Activated naive CD8-positive, alpha-beta T cell treated with anti-CD3 and anti-CD28 coated beads for 36 hours (primary cell): ENCODE measurements around the gene MCM8. TPM values are rescaled to one million over a fixed set of nuclear protein-coding genes. Genes with fewer than 3 reads are reported as not detected.
A peak's percentile ranks its signal among the peaks of the same experiment; 100 is the strongest.
"Not testable (repeated sequence)": the region's sequence is repeated elsewhere in the genome, so short reads cannot be mapped to it uniquely, and the experiment has no call there.

Experiments
- DNase-seq: peaks from one replicate; pipeline ENCODE4 v3.0.0; 2021
- H3K27ac Mint-ChIP-seq: one replicate; pipeline ENCODE4 v1.8.0; 2022; ENCODE audit warnings: mild to moderate bottlenecking, moderate library complexity, mixed read lengths
- H3K27me3 Mint-ChIP-seq: one replicate; pipeline ENCODE4 v1.8.0; 2022; ENCODE audit warnings: mild to moderate bottlenecking, mixed read lengths
- H3K36me3 Mint-ChIP-seq: one replicate; pipeline ENCODE4 v1.8.0; 2021; ENCODE audit warnings: mild to moderate bottlenecking, mixed read lengths
- H3K4me1 Mint-ChIP-seq: one replicate; pipeline ENCODE4 v1.8.0; 2021; ENCODE audit warnings: mixed read lengths
- H3K4me3 Mint-ChIP-seq: one replicate; pipeline ENCODE4 v1.8.0; 2022; ENCODE audit warnings: mild to moderate bottlenecking, moderate library complexity, mixed read lengths
- H3K9me3 Mint-ChIP-seq: one replicate; pipeline ENCODE4 v1.8.0; 2022; ENCODE audit warnings: mixed read lengths
- total RNA-seq, 2 experiments: library from RNA; stranded (reverse); gene quantifications; one replicate each; pipeline ENCODE4 v1.2.3, GENCODE V29; 2021

Gene MCM8
- total RNA-seq, 2 experiments from 2014 or later: 34.7 to 35.2 TPM

DNA sequence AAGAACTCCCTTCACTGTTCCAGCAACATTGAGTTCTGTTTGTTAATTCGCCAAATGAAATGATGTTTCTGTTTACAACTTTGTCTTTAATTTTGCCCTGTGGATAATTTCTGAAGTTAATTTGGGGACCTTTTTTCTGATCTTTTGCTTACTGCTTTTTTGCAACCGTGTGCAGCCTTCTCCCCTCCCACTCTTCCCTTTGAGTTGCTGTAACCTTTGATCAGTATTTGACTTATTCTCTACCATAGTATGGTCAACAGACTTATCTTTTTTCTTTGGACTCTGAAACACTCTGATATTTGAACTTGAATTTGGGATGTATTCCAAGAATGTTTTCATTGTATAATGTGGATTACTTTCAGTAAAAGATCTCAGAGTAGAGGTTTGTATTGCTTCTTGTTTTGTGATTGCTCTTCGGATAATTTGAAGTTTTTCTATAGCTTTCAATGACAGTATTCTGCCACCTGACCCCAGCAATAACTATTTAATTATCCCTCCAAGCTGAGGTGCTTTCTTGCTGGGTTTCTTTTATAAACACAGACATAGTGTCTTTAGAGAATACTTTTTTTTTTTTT lies 57.2 kb downstream of the MCM8 start:
- Mint-ChIP-seq H3K27me3 (no peaks in the 10 kb centered on the region), H3K27ac (no peak overlapping the region), H3K4me1 (peaks cover 42% of the 10 kb centered on the region)

DNA sequence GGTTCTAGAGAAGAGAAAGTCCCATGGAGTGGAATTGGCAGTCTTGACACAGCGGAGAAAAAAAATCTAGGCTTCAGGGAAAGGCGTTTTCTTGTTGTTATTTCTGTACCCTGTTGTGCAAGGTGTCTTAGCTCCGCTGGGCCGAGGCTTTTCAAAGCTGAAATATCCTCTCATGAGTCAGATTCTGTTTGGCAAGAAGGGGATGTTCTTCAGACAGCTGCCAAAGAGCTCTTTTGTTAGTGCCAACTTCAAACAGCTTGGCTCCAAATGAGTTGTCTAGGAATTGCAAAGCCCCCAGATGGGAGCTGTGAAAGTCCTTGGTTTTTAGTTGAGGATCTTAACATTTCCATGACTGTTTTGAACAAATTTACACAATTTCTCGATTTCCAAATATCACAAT lies 57.8 kb downstream of the MCM8 start:
- no peak overlapping the region for H3K27ac Mint-ChIP-seq
- H3K4me1 Mint-ChIP-seq: peaks cover 42% of the 10 kb centered on the region
- peak overlapping the region; percentile 29 for H3K4me3 Mint-ChIP-seq
- no peaks in the 10 kb centered on the region for H3K9me3 Mint-ChIP-seq
- DNase-seq: no peak
- no peaks in the 10 kb centered on the region for H3K27me3 Mint-ChIP-seq
- H3K36me3 Mint-ChIP-seq: peaks cover 26% of the 10 kb centered on the region

More for the DNA sequence above, 57.2 kb downstream of the MCM8 start:
- peaks cover 22% of the 10 kb centered on the region for H3K36me3 Mint-ChIP-seq
- DNase-seq: no peak
- H3K9me3 Mint-ChIP-seq: no peaks in the 10 kb centered on the region
- peak overlapping the region; percentile 95 for H3K4me3 Mint-ChIP-seq

DNA sequence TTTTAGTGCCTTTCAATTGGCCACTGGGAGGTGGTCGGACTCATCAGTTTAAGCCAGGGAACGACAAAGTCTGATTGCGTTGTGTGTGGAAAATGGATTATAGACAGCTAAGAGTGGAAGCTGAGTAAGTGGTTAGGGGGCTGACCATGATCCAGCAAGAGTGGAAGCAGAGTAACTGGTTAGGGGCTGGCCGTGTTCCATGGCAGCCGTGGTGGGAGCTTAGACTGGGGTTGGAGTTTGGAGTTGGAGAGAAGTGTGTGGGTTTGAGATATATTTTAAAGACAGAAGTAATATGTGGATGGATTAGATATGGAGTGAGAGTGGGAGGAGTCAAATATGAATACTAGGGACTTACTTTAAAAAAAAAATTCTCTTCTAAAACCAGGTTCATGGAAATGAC lies 61.7 kb downstream of the MCM8 start:
- H3K9me3 Mint-ChIP-seq: no peaks in the 10 kb centered on the region
- H3K4me1 Mint-ChIP-seq: peaks cover 50% of the 10 kb centered on the region
- H3K4me3 Mint-ChIP-seq: no peak overlapping the region
- no peaks in the 10 kb centered on the region for H3K27me3 Mint-ChIP-seq
- peaks cover 44% of the 10 kb centered on the region for H3K36me3 Mint-ChIP-seq
- DNase-seq: no peak
- H3K27ac Mint-ChIP-seq: no peak overlapping the region

DNA sequence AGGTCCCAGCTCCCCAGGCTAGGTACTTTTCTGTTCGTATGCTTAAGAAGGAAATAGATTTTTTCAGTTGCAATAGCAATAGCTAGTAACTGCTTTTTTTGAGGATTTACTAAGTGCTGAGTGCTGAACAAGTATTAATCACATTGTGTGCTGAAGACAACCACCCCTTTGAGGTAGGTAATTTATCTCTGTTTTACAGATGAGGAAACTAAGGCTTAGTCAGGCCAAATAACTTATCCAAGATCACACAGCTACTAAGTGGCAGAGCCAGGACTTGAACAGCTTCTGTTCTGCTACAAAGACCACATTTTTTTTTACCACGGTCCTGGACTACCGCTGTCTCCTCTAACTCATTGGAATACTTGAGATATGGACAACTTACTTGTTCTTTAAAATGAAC lies 63.6 kb downstream of the MCM8 start:
- Mint-ChIP-seq H3K4me1 (peaks cover 42% of the 10 kb centered on the region), H3K9me3 (no peaks in the 10 kb centered on the region), H3K4me3 (no peak overlapping the region), H3K27me3 (no peaks in the 10 kb centered on the region), H3K36me3 (peaks cover 57% of the 10 kb centered on the region), H3K27ac (no peak overlapping the region)
- DNase-seq: no peak

DNA sequence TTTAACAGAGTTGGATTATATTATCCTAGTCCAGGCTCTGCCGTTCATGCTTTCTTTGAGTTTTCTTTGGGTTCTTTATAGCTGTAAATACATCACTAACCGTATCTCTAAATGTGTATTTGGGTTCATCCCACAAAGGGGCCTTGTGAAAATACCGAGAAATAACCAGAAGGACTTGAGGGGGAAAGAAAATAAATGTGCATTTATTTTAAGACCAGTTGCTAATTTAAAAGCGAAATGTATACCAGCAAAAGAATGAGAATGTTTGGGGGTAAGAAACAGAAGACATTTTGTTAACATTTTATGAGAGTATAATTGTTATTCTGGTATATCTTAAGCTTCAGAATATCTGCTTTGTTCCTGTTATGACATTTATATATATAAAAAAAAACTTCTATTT lies 64.5 kb downstream of the MCM8 start:
- H3K27me3 Mint-ChIP-seq: no peaks in the 10 kb centered on the region
- H3K4me1 Mint-ChIP-seq: peaks cover 40% of the 10 kb centered on the region
- peaks cover 63% of the 10 kb centered on the region for H3K36me3 Mint-ChIP-seq
- no peak overlapping the region for H3K4me3 Mint-ChIP-seq
- DNase-seq: no peak
- no peak overlapping the region for H3K27ac Mint-ChIP-seq
- no peaks in the 10 kb centered on the region for H3K9me3 Mint-ChIP-seq

DNA sequence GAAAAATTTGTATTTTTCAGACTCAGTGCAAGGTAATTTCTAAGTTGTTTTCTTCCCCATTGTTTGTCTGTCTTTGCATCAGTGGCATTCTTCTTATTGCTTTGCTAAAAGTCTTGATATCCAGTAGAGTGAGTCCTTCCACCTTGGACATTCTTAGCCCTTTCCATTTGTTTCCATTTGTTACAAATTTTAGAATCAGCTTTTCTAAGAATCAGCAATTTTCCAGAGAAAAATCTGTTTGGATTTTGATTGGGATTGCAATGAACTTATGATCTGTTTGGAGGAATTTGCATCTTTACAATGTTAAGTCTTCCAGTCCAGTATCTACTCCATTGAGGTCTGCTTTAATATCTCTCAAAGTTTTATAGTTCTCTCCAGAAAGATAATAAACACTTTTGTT lies 67.0 kb downstream of the MCM8 start:
- peaks cover 35% of the 10 kb centered on the region for H3K4me1 Mint-ChIP-seq
- H3K27ac Mint-ChIP-seq: no peak overlapping the region

DNA sequence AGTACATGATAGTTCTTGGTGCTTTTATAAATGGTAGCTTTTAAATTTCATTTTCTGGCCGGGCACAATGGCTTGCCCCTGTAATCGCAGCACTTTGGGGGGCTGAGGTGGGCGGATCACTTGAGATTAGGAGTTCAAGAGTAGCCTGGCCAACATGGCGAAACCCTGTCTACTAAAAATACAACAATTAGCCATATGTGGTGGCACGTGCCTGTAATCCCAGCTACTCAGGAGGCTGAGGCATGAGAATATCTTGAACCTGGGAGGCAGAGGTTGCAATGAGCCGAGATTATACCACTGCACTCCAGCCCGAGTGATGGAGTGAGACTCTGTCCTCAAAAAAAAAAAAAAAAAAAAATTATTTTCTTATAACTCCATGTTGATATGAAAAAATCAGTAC lies 67.4 kb downstream of the MCM8 start:
- Mint-ChIP-seq H3K36me3 (peaks cover 52% of the 10 kb centered on the region), H3K4me1 (peaks cover 36% of the 10 kb centered on the region), H3K27me3 (no peaks in the 10 kb centered on the region), H3K4me3 (no peak overlapping the region), H3K9me3 (no peaks in the 10 kb centered on the region), H3K27ac (no peak overlapping the region)
- no peak for DNase-seq

More for the DNA sequence above, 67.0 kb downstream of the MCM8 start:
- no peak for DNase-seq
- Mint-ChIP-seq H3K36me3 (peaks cover 52% of the 10 kb centered on the region), H3K9me3 (no peaks in the 10 kb centered on the region), H3K4me3 (no peak overlapping the region), H3K27me3 (no peaks in the 10 kb centered on the region)

DNA sequence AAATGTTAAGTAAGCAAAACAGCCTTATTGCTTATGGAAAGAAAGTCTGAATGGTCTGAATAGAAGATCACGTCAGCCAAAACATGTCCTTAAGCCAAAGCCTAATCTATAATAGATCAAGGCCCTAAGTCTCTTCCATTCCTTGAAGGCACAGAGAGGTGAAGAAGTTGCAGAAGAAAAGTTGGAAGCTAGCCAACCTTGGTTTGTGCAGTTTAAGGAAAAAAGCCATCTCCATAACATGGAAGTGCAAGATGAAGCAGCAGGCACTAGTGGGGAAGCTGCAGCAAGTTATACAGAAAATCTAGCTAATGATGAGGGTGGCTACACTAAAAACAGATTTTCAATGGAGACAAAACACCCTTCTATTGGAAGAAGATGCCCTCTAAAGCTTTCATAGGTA lies 74.3 kb downstream of the MCM8 start:
- H3K36me3 Mint-ChIP-seq: peaks cover 49% of the 10 kb centered on the region
- no peak for DNase-seq
- no peak overlapping the region for H3K4me3 Mint-ChIP-seq
- H3K27ac Mint-ChIP-seq: no peak overlapping the region
- no peaks in the 10 kb centered on the region for H3K27me3 Mint-ChIP-seq
- H3K9me3 Mint-ChIP-seq: peaks cover 2% of the 10 kb centered on the region
- H3K4me1 Mint-ChIP-seq: peaks cover 24% of the 10 kb centered on the region

DNA sequence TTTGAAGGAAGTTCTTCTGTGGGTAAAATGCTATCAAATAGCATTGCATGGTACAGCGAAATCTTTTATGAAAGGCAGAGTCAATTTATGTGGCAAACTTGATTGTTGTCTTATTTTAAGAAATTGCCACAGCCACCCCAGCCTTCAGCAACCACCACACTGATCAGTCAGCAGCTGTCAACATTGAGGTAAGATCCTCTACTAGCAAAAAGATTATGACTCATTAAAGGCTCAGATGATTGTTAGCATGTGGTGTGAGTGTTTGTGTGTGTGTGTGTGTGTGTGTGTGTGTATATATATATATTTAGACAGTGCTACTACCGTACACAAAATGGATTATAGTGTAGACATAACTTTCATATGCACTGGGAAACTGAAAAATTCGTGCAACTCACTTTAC lies 75.6 kb downstream of the MCM8 start:
- no peak overlapping the region for H3K4me3 Mint-ChIP-seq
- peaks cover 31% of the 10 kb centered on the region for H3K4me1 Mint-ChIP-seq
- H3K27me3 Mint-ChIP-seq: no peaks in the 10 kb centered on the region
- H3K27ac Mint-ChIP-seq: no peak overlapping the region
- peaks cover 2% of the 10 kb centered on the region for H3K9me3 Mint-ChIP-seq
- peaks cover 46% of the 10 kb centered on the region for H3K36me3 Mint-ChIP-seq
- DNase-seq: no peak

DNA sequence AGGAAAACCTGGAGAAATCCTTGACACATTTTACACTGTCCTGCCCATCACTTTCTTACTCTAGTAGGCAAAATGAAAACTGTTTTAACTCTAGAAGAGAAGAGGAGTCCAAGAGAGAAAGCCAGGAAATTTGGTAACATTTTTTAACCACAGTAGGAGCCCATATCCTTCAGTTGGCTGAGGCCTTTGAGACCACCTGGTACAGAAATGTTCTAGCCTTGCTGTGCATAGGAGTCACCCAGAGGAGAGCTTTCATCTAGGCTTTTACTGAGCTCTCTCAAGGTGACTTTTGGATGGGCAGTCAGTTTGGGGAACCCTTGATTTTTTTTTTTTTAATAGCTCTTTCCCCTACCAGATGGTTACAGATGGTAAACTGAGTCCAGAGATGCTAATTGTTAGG lies 78.4 kb downstream of the MCM8 start:
- Mint-ChIP-seq H3K4me3 (no peak overlapping the region), H3K4me1 (peaks cover 32% of the 10 kb centered on the region), H3K9me3 (peaks cover 2% of the 10 kb centered on the region), H3K27ac (no peak overlapping the region), H3K27me3 (no peaks in the 10 kb centered on the region), H3K36me3 (peaks cover 44% of the 10 kb centered on the region)
- DNase-seq: no peak

DNA sequence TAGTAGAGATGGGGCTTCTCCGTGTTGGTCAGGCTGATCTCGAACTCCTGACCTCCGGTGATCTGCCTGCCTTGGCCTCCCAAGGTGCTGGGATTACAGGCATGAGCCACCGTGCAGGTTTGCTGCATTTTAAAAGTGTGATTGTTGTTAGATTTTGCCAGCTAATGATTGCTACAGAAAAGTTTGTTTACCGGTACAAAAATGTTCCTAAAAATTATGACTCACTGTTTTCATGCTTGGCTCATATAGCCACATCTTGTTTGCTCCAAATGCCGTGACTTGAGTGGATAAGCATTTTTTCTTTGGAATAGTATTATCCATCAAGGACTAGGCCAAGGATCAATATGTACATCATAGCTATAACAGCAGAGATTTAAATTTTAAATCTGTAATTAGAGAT lies 79.1 kb downstream of the MCM8 start:
- Mint-ChIP-seq H3K4me3 (no peak overlapping the region), H3K9me3 (no peaks in the 10 kb centered on the region), H3K27me3 (no peaks in the 10 kb centered on the region), H3K27ac (no peak overlapping the region), H3K36me3 (peaks cover 40% of the 10 kb centered on the region), H3K4me1 (peaks cover 33% of the 10 kb centered on the region)
- DNase-seq: no peak

DNA sequence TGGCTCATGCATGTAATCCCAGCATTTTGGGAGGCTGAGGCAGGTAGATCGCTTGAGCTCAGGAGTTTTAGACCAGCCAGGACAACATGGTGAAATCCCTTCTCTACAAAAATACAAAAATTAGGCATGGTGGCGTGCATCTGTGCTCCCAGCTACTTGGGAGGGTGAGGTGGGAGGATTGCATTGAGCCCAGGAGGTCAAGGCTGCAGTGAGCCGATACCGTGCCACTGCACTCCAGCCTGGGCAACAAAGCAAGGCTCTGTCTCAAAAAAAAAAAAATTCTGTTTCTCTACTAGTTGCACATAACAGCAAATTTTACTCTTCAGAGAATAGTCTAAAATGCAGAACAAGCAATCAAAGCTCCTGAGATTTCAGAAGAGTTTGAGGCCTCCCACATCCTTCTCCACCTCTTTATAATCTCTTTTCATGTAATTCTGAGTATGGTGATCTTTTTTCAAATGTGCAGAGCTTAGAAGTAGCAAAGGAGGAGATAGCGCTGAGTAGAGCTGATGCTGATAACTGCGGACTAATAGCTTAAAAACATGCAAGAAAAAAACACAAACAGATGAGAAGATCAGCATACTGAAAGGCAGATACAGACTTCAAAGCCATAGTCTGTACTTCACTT lies 80.1 kb downstream of the MCM8 start:
- no peak overlapping the region for H3K27ac Mint-ChIP-seq
- no peak overlapping the region for H3K4me3 Mint-ChIP-seq
- H3K4me1 Mint-ChIP-seq: peaks cover 31% of the 10 kb centered on the region
- H3K36me3 Mint-ChIP-seq: peaks cover 34% of the 10 kb centered on the region
- H3K9me3 Mint-ChIP-seq: no peaks in the 10 kb centered on the region
- DNase-seq: no peak
- H3K27me3 Mint-ChIP-seq: no peaks in the 10 kb centered on the region

DNA sequence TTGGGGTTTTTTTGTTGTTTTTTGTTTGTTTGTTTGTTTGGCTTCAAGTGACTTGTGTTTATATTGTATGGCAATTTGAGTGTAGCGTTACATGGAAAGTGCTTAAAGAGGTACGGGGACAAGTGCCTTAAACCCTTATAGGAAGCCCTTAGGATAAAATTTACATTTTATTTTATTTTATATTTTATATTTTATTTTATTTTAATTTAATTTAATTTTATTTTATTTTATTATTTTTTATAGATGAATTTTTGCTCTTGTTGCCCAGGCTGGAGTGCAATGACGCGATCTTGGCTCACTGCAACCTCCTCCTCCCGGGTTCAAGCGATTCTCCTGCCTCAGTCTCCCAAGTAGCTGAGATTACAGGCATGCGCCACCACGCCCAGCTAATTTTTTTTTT lies 82.5 kb downstream of the MCM8 start:
- H3K27me3 Mint-ChIP-seq, H3K9me3 Mint-ChIP-seq, DNase-seq, H3K27ac Mint-ChIP-seq, H3K4me3 Mint-ChIP-seq: not testable (repeated sequence)
- Mint-ChIP-seq H3K36me3 (peaks cover 25% of the 10 kb centered on the region), H3K4me1 (peaks cover 24% of the 10 kb centered on the region)

DNA sequence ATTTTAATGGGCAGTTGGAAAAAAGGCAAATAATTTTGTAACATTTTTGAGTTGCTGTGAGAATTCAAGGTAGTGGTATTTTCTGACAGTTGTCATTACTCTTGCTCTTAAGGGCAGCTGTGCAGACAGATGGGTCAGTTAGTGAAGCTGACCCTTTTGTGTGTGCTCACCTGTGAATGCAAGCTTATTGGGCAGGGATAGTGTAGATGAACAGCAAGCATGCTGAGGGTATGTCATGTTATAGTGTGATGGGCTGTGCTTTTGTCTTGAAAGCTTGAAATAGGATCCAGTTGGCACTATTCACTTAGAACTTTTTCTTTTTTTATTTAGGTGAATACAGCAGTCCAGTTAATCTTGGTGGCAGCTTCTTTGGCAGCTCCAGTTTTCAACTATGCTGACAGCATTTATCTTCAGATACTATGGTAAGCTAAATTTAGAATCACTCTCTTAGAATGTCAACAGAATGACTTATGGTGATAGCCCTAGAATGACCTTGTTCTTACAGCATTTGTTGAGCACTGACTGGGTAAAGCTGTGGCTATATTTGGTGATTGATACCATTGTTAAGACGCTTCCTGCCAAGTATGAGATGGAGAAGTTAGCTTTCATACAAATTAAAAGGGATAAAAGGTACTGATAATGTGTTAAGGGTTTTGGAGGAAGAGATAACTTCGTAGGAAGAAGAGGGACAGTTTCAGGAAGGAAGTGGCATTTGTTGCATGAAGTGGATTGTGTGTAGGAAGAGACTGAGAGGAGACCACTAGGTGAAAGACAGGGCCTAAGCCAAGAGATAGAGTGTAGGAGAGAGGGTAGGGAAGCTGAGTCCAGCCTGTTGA lies 83.9 kb downstream of the MCM8 start:
- Mint-ChIP-seq H3K4me3 (no peak overlapping the region), H3K27ac (no peak overlapping the region), H3K4me1 (peaks cover 18% of the 10 kb centered on the region), H3K27me3 (no peaks in the 10 kb centered on the region), H3K9me3 (no peaks in the 10 kb centered on the region), H3K36me3 (peaks cover 28% of the 10 kb centered on the region)
- no peak for DNase-seq

DNA sequence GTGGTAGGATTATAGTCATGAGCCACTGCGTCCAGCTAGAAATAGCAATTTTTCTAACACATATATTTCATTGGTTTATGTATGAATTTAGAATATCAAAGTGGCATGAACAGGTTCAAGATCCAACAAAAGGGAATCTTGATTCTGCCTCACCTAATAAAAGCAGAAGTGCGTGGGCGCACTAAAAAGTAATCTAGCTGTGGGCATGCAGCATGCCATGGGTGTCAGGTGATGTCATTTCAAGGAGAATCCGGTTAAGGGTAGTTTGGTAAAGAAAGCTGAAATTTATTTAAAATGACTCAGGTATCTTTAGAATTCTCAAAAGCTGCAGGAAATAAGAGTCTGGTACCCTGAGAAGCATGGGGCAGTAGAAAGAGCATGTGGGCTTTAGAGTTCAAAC lies 85.8 kb downstream of the MCM8 start:
- DNase-seq: no peak
- Mint-ChIP-seq H3K9me3 (no peaks in the 10 kb centered on the region), H3K36me3 (peaks cover 37% of the 10 kb centered on the region), H3K4me3 (no peak overlapping the region), H3K4me1 (peaks cover 5% of the 10 kb centered on the region), H3K27me3 (no peaks in the 10 kb centered on the region), H3K27ac (no peak overlapping the region)
